ENCODE measurements around the gene EVA1C.

GRCh38 chr21:32380940-32381339 lies 31.6 kb upstream of the EVA1C start:
- TF ChIP-seq CTCF (conservative IDR thresholded peaks at IDR 0.05 in 1 of 2, IDR thresholded peaks at IDR 0.05 in 1 of 2; ENCODE audit: extremely low read depth in 1 of 2, insufficient read depth in 1 of 2, low read depth in 1 of 2, low read length in 2 of 2) (no peak), EZH2 (IDR thresholded peaks at IDR 0.05; ENCODE audit: borderline replicate concordance, low read length) (no peak)
